Subcutaneous abdominal adipose tissue (tissue), 5 donors: ENCODE data around the gene PCP2.

Source experiments
- H3K27ac ChIP-seq: one replicate; pipeline ENCODE4 v1.7.0; 2013; ENCODE audit warnings: low read depth, mild to moderate bottlenecking, inconsistent platforms, low read length, moderate library complexity
- H3K27me3 ChIP-seq, 5 donors: one replicate each; pipeline ENCODE4 v1.7.0; 2013; ENCODE audit warnings: low read length in 5 of 5, inconsistent platforms in 1 of 5; ENCODE audit not compliant: control insufficient read depth in 5 of 5, insufficient read depth in 4 of 5
- H3K36me3 ChIP-seq, 5 donors: one replicate each; pipeline ENCODE4 v1.7.0; 2013; ENCODE audit warnings: low read length in 5 of 5; ENCODE audit not compliant: control insufficient read depth in 5 of 5, insufficient read depth in 5 of 5
- H3K4me1 ChIP-seq, 5 donors: one replicate each; pipeline ENCODE4 v1.7.0; 2013; ENCODE audit warnings: low read length in 5 of 5, mild to moderate bottlenecking in 3 of 5, moderate library complexity in 1 of 5; ENCODE audit not compliant: control insufficient read depth in 5 of 5, insufficient read depth in 5 of 5
- H3K4me3 ChIP-seq, 5 donors: one replicate each; pipeline ENCODE4 v1.7.0; 2013; ENCODE audit warnings: low read length in 5 of 5, low read depth in 1 of 5
- H3K9ac ChIP-seq, 5 donors: one replicate each; pipeline ENCODE4 v1.7.0; 2013; ENCODE audit warnings: low read length in 5 of 5, mild to moderate bottlenecking in 4 of 5, moderate library complexity in 3 of 5
- H3K9me3 ChIP-seq, 5 donors: one replicate each; pipeline ENCODE4 v1.7.0; 2013; ENCODE audit warnings: low read length in 5 of 5; ENCODE audit not compliant: control insufficient read depth in 5 of 5
- donor health status: healthy.
- donor health status: healthy.
- donor health status: healthy.
- donor health status: healthy.
- donor health status: healthy.

Gene PCP2

DNA sequence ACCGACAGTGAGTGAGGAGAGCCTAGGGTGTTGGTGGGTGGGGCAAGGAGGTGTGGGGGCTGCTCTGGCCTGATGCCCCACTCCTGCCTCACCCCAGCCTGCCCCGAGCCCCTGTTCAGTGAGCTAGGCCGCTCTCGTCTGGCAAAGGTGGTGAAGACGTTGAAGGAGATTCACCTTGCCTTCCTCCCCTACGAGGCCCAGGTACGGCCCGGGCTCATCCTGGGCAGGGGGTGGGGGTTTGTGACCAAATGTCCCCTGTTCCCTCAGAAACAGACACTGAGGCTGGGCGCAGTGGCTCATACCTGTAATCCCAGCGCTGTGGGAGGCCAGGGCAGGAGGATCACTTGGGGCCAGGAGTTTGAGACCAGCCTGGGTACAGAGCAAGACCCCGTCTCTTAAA is 7.3 kb upstream of the PCP2 start:
- H3K4me3 ChIP-seq, result no peak overlapping the region
- no peaks in the 10 kb centered on the region for H3K9me3 ChIP-seq
- H3K27ac ChIP-seq, result no peak overlapping the region
- no peak overlapping the region for H3K9ac ChIP-seq
- H3K27me3 ChIP-seq, result peaks cover 7 to 28% (median 23%) of the 10 kb centered on the region in 5 donors
- peaks cover 0 to 8% (median 0%) of the 10 kb centered on the region in 5 donors for H3K4me1 ChIP-seq
- peaks cover 0 to 12% (median 0%) of the 10 kb centered on the region in 5 donors for H3K36me3 ChIP-seq

GRCh38 chr19:7639863-7640348 is 6.4 kb upstream of the PCP2 start:
- Histone ChIP-seq H3K27me3 (peaks cover 7 to 31% (median 20%) of the 10 kb centered on the region in 5 donors), H3K36me3 (peaks cover 0 to 12% (median 0%) of the 10 kb centered on the region in 5 donors), H3K9ac (no peak overlapping the region), H3K27ac (no peak overlapping the region), H3K9me3 (no peaks in the 10 kb centered on the region), H3K4me1 (peaks cover 0 to 8% (median 0%) of the 10 kb centered on the region in 5 donors), H3K4me3 (no peak overlapping the region)

GRCh38 chr19:7638802-7639465 is 5.4 kb upstream of the PCP2 start:
- H3K9me3 ChIP-seq, result no peaks in the 10 kb centered on the region
- H3K27me3 ChIP-seq, result peaks cover 7 to 31% (median 21%) of the 10 kb centered on the region in 5 donors
- H3K27ac ChIP-seq, result no peak overlapping the region
- peaks cover 0 to 8% (median 0%) of the 10 kb centered on the region in 5 donors for H3K4me1 ChIP-seq
- H3K36me3 ChIP-seq, result peaks cover 0 to 12% (median 0%) of the 10 kb centered on the region in 5 donors
- H3K9ac ChIP-seq, result no peak overlapping the region
- no peak overlapping the region for H3K4me3 ChIP-seq

- H3K36me3 ChIP-seq, result peaks cover 0 to 14% (median 0%) of the 10 kb centered on the region in 5 donors
- H3K9me3 ChIP-seq, result no peaks in the 10 kb centered on the region
- H3K4me1 ChIP-seq, result peaks cover 0 to 8% (median 0%) of the 10 kb centered on the region in 5 donors
- peak overlapping the region in 2 of 5 donors; percentile 43 to 60 for H3K9ac ChIP-seq
- no peak overlapping the region for H3K27ac ChIP-seq
- H3K27me3 ChIP-seq, result peaks cover 7 to 31% (median 21%) of the 10 kb centered on the region in 5 donors
- H3K4me3 ChIP-seq, result peak overlapping the region in 3 of 5 donors; percentile 42 to 60 (median 53)
Measured at GRCh38 chr19:7637374-7638256, 4.1 kb upstream of the PCP2 start.

GRCh38 chr19:7636691-7637373 is 3.3 kb upstream of the PCP2 start, which contains the start of gene STXBP2:
TSS of gene STXBP2 (plus strand) at chr19:7637110. CDS start at chr19:7637150, 40 bp downstream.
- H3K27me3 ChIP-seq, result peaks cover 7 to 31% (median 21%) of the 10 kb centered on the region in 5 donors
- H3K4me3 ChIP-seq, result peak within 1 kb of the TSS in 3 of 5 donors; percentile 42 to 60 (median 53)
- H3K27ac ChIP-seq, result no peak within 1 kb of the TSS
- no peaks in the 10 kb centered on the region for H3K9me3 ChIP-seq
- H3K9ac ChIP-seq, result peak within 1 kb of the TSS in 2 of 5 donors; percentile 43 to 60
- H3K4me1 ChIP-seq, result peaks cover 0 to 8% (median 0%) of the 10 kb centered on the region in 5 donors
- H3K36me3 ChIP-seq, result peaks cover 0 to 16% (median 7%) of the 10 kb centered on the region in 5 donors

GRCh38 chr19:7636317-7636690 is 2.8 kb upstream of the PCP2 start:
- Histone ChIP-seq H3K9ac (no peak overlapping the region), H3K4me1 (peaks cover 0 to 8% (median 0%) of the 10 kb centered on the region in 5 donors), H3K27ac (no peak overlapping the region), H3K27me3 (peaks cover 7 to 31% (median 21%) of the 10 kb centered on the region in 5 donors), H3K4me3 (peak overlapping the region in 2 of 5 donors; percentile 49 to 60), H3K36me3 (peaks cover 0 to 19% (median 8%) of the 10 kb centered on the region in 5 donors), H3K9me3 (no peaks in the 10 kb centered on the region)

DNA sequence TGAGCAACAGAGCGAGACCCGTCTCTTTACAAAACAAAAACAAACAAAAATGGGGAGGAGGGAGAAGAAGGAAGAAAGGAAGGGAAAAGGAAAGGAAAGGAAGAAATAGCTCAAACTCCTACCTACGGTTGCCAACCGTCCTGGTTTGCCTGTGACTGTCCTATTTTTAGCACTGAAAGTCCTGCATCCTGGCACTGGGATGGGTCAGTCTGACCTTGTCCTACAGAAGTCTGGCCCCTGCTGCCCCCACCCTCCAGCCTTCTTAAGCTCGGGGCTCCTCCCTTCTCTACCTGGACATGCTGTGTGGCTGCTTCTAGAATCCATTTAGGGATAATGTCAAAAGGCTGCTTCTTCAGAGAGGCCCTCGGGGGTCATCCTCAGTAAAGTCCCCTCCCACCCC is 2.2 kb upstream of the PCP2 start:
- Histone ChIP-seq H3K27ac (no peak overlapping the region), H3K9me3 (no peaks in the 10 kb centered on the region), H3K4me1 (peaks cover 0 to 9% (median 4%) of the 10 kb centered on the region in 5 donors), H3K9ac (no peak overlapping the region), H3K4me3 (no peak overlapping the region), H3K27me3 (peaks cover 7 to 31% (median 21%) of the 10 kb centered on the region in 5 donors), H3K36me3 (peaks cover 0 to 19% (median 8%) of the 10 kb centered on the region in 5 donors)

- Histone ChIP-seq H3K9me3 (no peaks in the 10 kb centered on the region), H3K9ac (no peak overlapping the region), H3K4me3 (no peak overlapping the region), H3K27ac (no peak overlapping the region), H3K27me3 (peaks cover 6 to 18% (median 15%) of the 10 kb centered on the region in 5 donors), H3K36me3 (peaks cover 0 to 17% (median 8%) of the 10 kb centered on the region in 5 donors), H3K4me1 (peaks cover 5 to 32% (median 29%) of the 10 kb centered on the region in 5 donors)
Measured at GRCh38 chr19:7632340-7633203, 947 bp downstream of the PCP2 start.

GRCh38 chr19:7631577-7631976 is 1.9 kb downstream of the PCP2 start:
- no peak overlapping the region for H3K4me3 ChIP-seq
- H3K9ac ChIP-seq, result no peak overlapping the region
- peaks cover 0 to 24% (median 11%) of the 10 kb centered on the region in 5 donors for H3K36me3 ChIP-seq
- no peak overlapping the region for H3K27ac ChIP-seq
- no peaks in the 10 kb centered on the region for H3K9me3 ChIP-seq
- peaks cover 1 to 15% (median 11%) of the 10 kb centered on the region in 5 donors for H3K27me3 ChIP-seq
- peaks cover 5 to 34% (median 29%) of the 10 kb centered on the region in 5 donors for H3K4me1 ChIP-seq
